Esophagus (tissue), 2 donors: Measurements from ENCODE around the gene DGKG. TPM values are rescaled to one million over a fixed set of nuclear protein-coding genes. Genes with fewer than 3 reads are reported as not detected.

Source experiments
- H3K27ac ChIP-seq, 2 donors: one replicate each; pipeline ENCODE4 v1.5.1; 2013; ENCODE audit warnings: low read depth in 2 of 2, mild to moderate bottlenecking in 2 of 2, inconsistent platforms in 1 of 2, low read length in 1 of 2, moderate library complexity in 1 of 2
- H3K27me3 ChIP-seq, 2 donors: one replicate each; pipeline ENCODE4 v1.6.1; 2013; ENCODE audit warnings: low read length in 2 of 2, control low read depth in 1 of 2, mild to moderate bottlenecking in 1 of 2; ENCODE audit not compliant: insufficient read depth in 2 of 2, control insufficient read depth in 1 of 2
- H3K36me3 ChIP-seq, 2 donors: one replicate each; pipeline ENCODE4 v1.6.1; 2013; ENCODE audit warnings: low read length in 1 of 2; ENCODE audit not compliant: control insufficient read depth in 2 of 2, insufficient read depth in 2 of 2
- H3K4me1 ChIP-seq, 2 donors: one replicate each; pipeline ENCODE4 v1.6.1; 2013; ENCODE audit warnings: low read length in 1 of 2; ENCODE audit not compliant: control insufficient read depth in 2 of 2, insufficient read depth in 2 of 2
- H3K4me3 ChIP-seq, 2 donors: one replicate each; pipeline ENCODE4 v1.5.1; 2013; ENCODE audit warnings: low read length in 2 of 2, mild to moderate bottlenecking in 2 of 2, low read depth in 1 of 2, moderate library complexity in 1 of 2
- H3K9me3 ChIP-seq, 2 donors: one replicate each; pipeline ENCODE4 v1.6.1; 2013; ENCODE audit warnings: mild to moderate bottlenecking in 2 of 2, low read depth in 1 of 2, low read length in 1 of 2, moderate library complexity in 1 of 2; ENCODE audit not compliant: control insufficient read depth in 2 of 2, insufficient read depth in 1 of 2
- WGBS, 2 donors: extraction: QIAGEN DNeasy Blood & Tissue Kit; methylation state at CpG; one replicate each; pipeline ENCODE4 v1.1.7; 2013; 5-methylcytosine and 5-hydroxymethylcytosine counted together
- polyA plus RNA-seq, 2 donors: library from polyadenylated mRNA; stranded (reverse); fragments of 200-250 nt; gene quantifications; one replicate each; pipeline ENCODE4 v1.2.3, GENCODE V29; 2013
- donor health status: healthy with polysubstance abuse.
- donor health status: Bipolar disorder and iron deficiency.

Gene DGKG
- polyA plus RNA-seq, 2 donors, result 0.88 to 1.6 TPM

DNA sequence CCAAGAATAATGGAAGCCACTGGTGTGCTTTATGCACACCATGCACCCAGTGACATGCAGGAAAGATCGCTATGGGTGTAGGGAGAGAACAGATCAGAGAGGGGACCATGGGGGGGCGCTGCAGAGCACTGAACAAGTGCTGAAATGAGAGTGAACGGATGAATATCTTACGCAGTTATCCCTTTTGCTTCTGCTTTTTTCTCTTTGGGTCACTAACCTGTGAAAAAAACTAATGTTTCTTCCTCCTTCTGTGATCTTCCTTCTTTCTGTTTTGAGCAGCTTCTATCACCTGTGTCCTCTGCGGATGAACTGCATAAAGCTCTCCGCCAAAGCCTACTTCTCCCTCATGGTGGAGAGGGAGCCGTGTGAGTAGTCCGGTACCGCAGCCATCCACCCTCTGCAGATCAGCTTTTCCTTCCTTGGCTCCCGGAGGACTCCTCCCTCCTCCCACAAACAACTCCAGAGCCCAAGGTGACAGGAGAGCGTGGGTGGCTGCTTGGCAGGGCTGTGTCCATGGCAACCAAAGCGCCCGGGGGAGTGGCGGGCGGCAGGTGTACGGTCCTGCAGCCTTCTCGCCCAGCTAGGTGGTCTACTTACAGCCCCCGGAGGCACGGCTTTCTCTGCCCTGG, 106.2 kb downstream of the DGKG start:
- Histone ChIP-seq H3K4me1 (peaks cover 0 to 3% of the 10 kb centered on the region in 2 donors), H3K27ac (no peak overlapping the region), H3K27me3 (no peaks in the 10 kb centered on the region), H3K9me3 (no peaks in the 10 kb centered on the region), H3K4me3 (no peak overlapping the region), H3K36me3 (peaks cover 0 to 2% of the 10 kb centered on the region in 2 donors)
- WGBS, 2 donors, result 50 to 51% methylated on average over 19 of the region's 19 CpGs

GRCh38 chr3:186254676-186255650, 107.1 kb downstream of the DGKG start:
- Histone ChIP-seq H3K27me3 (no peaks in the 10 kb centered on the region), H3K9me3 (no peaks in the 10 kb centered on the region), H3K4me3 (no peak overlapping the region), H3K36me3 (peaks cover 0 to 2% of the 10 kb centered on the region in 2 donors), H3K4me1 (peaks cover 0 to 3% of the 10 kb centered on the region in 2 donors), H3K27ac (no peak overlapping the region)
- WGBS, 2 donors, result 69 to 75% methylated on average over 17 of the region's 17 CpGs

DNA sequence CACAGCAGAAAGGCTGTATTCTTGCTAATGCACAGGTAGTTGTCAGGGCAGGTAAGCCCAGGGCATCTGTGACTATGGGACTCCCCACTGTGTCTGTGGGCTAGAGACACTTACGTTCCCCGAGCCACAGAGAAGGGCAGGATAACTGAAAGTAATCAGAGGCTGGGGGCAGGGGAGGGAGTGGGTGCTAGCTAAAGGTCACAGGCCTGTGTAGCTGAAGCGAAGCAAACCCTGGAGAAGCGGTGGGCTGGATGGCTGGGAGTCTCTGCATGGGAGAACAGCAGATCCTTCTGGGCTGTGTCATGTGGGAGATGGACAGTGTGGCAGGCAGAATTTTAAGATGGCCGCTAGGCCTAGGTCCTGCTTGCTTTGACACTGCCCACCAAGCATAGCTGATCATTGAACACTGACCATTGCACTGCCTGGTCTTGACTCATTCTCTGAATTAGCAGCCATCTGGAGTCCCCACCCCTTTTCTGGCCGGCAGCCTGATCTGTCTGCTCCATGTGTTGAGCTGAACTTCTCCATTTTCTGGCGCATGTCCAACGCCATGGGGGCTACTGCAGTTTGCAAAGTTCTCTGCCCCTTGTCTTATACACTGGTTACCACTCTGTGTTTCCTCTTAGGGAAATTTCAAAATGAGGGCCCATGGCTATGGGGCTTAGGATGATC, 110.0 kb downstream of the DGKG start:
- 78 to 80% methylated on average over 8 of the region's 8 CpGs for WGBS, 2 donors
- Histone ChIP-seq H3K4me3 (no peak overlapping the region), H3K27ac (no peak overlapping the region), H3K4me1 (no peaks in the 10 kb centered on the region), H3K9me3 (no peaks in the 10 kb centered on the region), H3K27me3 (no peaks in the 10 kb centered on the region), H3K36me3 (peaks cover 0 to 2% of the 10 kb centered on the region in 2 donors)

DNA sequence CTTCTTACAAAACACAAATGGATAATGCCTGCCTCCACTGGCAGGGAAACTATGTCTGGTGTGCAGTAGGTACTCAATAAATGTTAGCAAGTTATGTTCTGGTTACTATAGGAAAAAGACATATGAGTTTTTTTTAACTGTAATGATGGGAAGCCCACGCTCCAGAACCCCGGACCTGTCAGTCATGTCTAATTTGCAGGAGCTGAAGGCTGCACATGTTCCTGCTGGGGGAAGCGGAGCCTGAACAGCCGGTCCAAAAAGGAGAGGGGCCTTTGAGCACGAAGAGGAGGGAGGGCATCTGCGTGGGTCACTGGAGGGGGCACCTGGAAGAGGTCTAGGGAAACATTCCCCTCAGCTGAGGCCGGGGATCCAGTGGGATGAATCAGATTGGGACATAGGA, 113.2 kb downstream of the DGKG start:
- Histone ChIP-seq H3K4me1 (no peaks in the 10 kb centered on the region), H3K27ac (no peak overlapping the region), H3K36me3 (no peaks in the 10 kb centered on the region), H3K4me3 (no peak overlapping the region), H3K27me3 (no peaks in the 10 kb centered on the region), H3K9me3 (no peaks in the 10 kb centered on the region)
- WGBS, 2 donors, result 86% methylated on average over 7 of the region's 7 CpGs

DNA sequence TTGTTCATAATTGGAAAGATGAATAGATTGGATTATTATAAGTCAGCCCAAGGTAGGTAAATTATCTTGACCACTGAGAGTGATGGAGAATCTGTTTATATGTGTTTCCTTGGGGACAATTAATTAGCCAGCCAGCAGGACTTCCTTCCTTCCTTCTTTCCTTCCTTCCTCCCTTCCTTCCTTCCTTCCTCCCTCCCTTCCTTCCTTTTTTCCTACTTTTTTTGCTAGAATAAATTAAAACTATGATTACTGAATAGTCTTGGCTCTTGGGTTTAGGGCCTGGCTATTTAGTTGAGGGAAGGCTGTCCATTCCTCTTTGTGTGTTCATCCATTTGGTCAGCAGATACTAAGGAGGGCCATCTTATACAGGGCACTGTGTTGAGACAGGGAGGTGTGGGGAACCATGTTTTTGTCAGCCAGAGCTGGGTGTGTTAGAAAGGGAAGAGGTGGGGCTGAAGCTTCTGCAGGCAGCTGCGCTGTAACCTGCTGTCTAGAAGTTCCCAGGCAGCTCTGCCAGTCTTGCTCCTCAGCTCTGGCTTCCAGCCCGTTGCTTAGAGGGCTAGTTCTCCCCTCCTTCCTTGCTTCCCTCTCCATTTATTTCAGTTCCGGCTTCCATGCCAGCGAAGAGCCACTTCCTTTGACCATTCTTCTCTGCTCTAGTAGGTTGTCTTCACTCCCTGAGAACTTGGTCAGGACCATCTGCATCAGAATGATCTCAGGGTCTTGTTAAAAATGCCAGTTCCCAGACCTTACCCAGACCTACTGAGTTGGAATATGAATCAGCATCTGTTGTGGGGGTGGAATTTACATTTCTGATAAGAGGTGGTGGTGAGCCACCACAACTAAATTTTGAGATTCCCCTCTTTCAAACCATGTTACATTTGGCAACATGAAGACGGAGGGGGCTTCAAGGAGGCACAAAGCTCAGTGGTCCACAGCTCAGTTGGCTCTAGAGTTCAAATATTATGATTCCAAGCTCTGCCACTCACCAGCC, 113.9 kb downstream of the DGKG start:
- no peak overlapping the region for H3K4me3 ChIP-seq
- no peak overlapping the region for H3K27ac ChIP-seq
- no peaks in the 10 kb centered on the region for H3K36me3 ChIP-seq
- no peaks in the 10 kb centered on the region for H3K27me3 ChIP-seq
- no peaks in the 10 kb centered on the region for H3K9me3 ChIP-seq
- no peaks in the 10 kb centered on the region for H3K4me1 ChIP-seq
- 34 to 44% methylated on average over 5 of the region's 5 CpGs for WGBS, 2 donors

DNA sequence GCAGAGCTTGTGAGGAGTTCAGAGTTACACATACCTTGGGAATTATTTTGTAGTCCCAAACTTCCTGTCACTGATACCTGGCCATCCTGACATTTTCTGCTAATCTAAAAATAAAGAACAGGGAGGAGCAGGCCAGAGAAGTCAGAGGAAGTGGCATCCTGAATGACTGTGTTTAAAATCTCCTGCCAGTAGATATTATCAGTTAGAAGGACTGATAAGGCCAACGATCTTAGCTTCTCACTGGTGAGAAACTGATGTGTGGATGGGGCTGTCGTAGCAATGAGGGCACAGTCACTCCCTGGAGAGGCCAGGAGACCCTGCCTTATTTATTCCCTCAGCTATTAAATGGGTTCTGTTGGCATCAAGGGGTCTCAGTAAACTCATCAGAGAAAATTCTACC, 115.1 kb downstream of the DGKG start:
- no peaks in the 10 kb centered on the region for H3K27me3 ChIP-seq
- H3K27ac ChIP-seq, result no peak overlapping the region
- WGBS, 2 donors, result 63 to 66% methylated on average over 2 of the region's 2 CpGs
- H3K36me3 ChIP-seq, result no peaks in the 10 kb centered on the region
- H3K9me3 ChIP-seq, result no peaks in the 10 kb centered on the region
- H3K4me3 ChIP-seq, result no peak overlapping the region
- peaks cover 3 to 7% of the 10 kb centered on the region in 2 donors for H3K4me1 ChIP-seq

- no peak overlapping the region for H3K4me3 ChIP-seq
- peaks cover 4 to 10% of the 10 kb centered on the region in 2 donors for H3K4me1 ChIP-seq
- no peak overlapping the region for H3K27ac ChIP-seq
- WGBS, 2 donors, result 92 to 96% methylated on average over 6 of the region's 6 CpGs
- H3K36me3 ChIP-seq, result no peaks in the 10 kb centered on the region
- no peaks in the 10 kb centered on the region for H3K27me3 ChIP-seq
- no peaks in the 10 kb centered on the region for H3K9me3 ChIP-seq
Observed at GRCh38 chr3:186244016-186244415, 118.0 kb downstream of the DGKG start.

- H3K27me3 ChIP-seq, result no peaks in the 10 kb centered on the region
- no peaks in the 10 kb centered on the region for H3K36me3 ChIP-seq
- peak overlapping the region in 1 of 2 donors; percentile 33 for H3K4me3 ChIP-seq
- 18 to 20% methylated on average over 21 of the region's 21 CpGs for WGBS, 2 donors
- no peaks in the 10 kb centered on the region for H3K9me3 ChIP-seq
- H3K27ac ChIP-seq, result peak overlapping the region in 1 of 2 donors; percentile 62
- H3K4me1 ChIP-seq, result peaks cover 4 to 10% of the 10 kb centered on the region in 2 donors
Observed at GRCh38 chr3:186241910-186242821, 119.9 kb downstream of the DGKG start.
